GM18517 (cell line): ENCODE results near the gene TCHP.

ENCODE experiments used
- ATAC-seq: cut with Tn5 transposase; IDR thresholded peaks from one replicate; pipeline ENCODE4 v1.9.1; 2021; ENCODE audit warnings: mild to moderate bottlenecking, moderate library complexity; ENCODE audit not compliant: unreplicated experiment

TCHP gene

DNA sequence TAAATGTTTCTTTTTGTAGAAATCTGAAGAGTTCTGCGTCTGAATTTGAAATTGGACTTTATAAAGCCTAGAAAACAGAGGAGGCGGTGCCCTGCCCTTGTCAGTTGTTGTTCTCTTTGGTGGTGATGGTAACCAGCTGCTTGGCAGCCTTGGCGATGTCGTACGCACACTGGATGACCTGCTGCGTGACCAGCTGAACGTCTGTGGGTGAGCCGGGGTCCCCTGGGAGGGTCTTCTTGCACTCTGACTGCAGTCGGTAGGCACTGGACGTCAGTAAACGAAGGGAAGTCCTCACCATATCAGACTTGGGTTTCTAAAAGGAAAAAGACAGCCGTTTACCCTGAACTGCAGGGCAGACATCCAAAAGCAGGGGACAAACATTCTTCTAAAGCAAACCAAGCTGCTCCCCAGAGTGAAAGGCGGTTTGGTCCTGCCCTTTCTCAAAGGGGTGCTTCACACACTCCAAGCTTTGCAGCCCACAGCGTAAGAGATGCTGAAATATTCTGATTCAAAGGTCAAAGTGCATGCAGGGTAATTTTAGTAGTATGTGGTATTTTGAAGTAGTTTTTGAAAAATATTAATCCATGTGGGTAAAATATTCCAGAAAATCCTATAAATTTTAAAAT is 32.9 kb downstream of the TCHP start:
- ATAC-seq, result no peak

DNA sequence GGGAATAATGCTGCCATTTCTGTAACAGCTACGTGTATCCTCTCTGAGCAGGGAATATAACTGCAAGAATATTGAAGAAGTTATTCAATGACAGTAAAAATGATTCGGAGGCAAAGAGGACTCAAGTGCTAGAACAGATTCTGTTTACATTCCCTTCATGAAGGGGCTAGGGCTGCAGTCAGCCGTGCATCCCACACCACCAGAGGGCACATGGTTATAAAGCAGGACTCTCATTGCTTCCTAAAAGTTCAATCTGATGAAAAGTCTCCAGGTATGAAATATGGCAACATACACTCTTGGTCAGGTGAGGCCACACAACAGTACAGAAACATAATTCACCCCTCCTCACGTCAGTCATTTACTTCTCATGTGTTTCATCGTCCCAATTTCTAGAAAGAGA is 34.0 kb downstream of the TCHP start:
- no peak for ATAC-seq

DNA sequence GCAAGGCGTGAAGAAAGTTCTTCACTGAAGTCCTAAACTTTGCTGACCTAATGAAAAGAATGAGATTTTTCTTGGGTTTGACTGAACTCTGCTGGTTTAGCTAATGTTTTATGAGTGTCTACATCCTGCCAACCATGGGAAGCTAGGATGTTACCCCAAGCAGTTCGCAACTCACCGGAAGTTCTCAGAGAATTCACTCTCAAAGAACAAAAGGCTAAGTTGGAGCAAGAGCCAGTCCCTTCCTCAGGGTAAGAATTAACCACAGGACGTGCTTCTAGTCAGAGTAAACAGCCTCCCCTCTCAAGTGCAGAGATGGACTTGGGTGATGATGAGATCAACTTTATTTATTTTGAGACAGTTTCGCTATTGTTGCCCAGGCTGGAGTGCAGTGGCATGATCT is 37.3 kb downstream of the TCHP start:
- no peak for ATAC-seq

DNA sequence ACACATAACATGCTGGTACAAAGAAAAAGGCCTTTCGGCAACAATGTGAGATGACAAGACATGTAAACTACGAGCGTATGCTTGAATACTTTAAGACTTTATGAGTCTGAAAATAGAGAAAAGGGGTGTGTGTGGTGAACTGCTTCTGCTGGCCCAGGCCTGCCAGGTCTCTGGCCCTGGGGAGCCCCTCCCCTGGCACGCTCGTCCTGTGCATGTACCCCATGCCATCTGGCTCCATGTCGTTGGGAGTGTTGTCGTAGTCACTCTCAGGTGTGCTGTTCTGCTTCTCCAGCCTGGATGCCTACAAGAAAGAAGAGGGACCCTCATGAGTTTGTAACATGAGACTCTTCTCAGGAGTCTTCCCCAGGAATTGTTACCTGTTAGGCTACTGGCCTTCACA is 38.9 kb downstream of the TCHP start:
- ATAC-seq, result no peak

- ATAC-seq, result no peak
Observed at GRCh38 chr12:109939504-109939903, 39.4 kb downstream of the TCHP start.

DNA sequence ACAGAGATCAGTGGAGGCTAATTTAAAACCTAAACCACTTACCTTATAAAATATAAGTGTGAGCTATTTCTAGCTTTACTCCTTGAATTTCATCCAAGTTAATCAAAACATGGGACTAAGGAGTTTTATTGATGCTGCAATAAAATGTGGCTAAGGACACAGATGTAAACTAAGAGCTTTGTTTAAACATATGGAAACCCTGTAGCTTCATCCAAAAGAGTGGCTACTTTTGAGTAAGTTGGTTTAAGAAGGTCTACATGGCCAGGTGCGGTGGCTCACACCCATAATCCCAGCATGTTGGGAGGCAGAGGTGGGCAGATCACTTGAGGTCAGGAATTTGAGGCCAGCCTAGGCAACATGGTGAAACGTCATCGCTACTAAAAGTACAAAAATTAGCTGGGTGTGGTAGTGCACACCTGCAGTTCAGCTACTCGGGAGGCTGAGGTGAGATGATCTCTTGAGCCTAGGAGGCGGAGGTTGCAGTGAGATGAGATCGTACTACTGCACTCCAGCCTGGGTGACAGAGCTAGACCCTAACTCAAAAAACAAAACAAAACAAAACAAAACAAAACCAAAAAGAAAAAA is 40.4 kb downstream of the TCHP start:
- ATAC-seq, result no peak

DNA sequence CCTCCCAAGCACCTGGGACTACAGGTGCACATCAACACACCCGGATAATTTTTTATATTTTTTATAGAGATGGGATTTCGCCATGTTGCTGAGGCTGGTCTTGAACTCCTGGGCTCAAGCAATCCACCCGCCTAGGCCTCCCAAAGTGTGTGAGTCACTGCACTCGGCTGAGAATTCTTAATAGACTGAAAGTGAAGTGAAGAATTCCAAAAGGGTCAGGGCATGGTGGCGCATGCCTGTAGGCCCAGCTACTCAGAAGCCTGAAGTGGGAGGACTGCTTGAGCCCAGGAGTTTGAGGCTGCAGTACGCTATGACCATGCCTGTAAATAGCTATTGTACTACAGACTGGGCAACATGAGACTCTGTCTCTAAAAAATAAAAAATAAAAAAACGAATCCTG is 43.7 kb downstream of the TCHP start:
- no peak for ATAC-seq

- no peak for ATAC-seq
Observed at GRCh38 chr12:109944561-109945359, 44.7 kb downstream of the TCHP start.

DNA sequence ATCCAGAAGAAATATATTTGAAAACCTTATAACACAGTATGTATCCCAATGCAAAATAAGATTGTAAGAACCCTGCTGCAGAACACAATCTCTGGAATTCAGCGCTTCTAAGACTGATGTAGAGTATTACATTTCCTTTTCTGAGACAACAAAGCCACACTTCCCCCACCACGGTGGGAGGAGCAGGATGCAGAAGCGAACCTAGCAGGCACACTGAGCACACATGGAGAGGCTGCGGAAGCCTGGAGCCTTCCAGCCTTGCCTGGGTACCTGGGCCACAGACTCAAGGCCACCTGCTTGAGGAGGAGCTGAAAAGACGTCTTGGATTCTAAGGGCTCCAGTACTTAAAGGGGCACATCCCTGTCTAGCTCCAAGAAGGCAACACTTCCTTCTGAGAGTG is 46.4 kb downstream of the TCHP start:
- no peak for ATAC-seq

DNA sequence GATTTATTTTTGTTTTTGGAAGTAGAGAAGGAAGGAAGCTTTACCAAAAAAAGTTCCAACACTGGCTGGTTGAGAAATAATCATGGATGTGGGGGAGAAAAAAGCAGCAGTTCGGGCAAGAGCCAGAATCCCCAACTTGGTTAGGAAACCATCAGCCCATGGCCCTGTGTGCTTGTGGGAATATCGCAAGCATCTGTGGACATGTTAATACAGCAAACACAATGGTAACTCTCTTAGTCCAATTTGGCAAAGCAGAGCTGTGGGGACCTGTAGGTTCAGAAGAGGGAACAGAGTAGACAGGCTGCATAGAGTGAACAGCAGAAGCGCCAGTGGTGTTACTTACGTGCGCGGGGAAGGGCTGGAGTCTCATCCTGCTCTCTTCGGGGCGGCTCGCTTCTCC is 46.8 kb downstream of the TCHP start:
- ATAC-seq, result no peak

- no peak for ATAC-seq
Observed at GRCh38 chr12:109947521-109947920, 47.4 kb downstream of the TCHP start.

- no peak for ATAC-seq
Observed at GRCh38 chr12:109948368-109948767, 48.3 kb downstream of the TCHP start.

- ATAC-seq, result no peak
Observed at GRCh38 chr12:109949089-109949488, 49.0 kb downstream of the TCHP start.

DNA sequence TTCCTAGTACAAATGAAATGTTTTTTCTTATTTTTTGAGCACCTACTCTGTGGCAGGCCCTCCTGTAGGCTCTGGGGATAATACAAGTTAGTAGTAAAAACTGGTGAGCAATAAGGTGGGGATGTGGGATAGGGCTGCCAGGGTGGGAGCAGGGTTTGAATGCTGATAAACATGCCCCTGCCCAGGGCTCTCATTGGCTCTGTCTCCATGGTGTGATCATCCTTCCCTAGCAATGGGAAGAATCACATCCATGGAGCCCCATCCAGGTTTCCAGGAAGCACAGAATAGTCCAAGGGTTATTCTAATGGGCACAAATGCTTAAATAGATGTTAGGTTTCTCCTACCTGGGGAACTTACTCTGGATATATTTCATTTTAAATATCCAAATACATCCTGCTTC is 50.6 kb downstream of the TCHP start:
- no peak for ATAC-seq

DNA sequence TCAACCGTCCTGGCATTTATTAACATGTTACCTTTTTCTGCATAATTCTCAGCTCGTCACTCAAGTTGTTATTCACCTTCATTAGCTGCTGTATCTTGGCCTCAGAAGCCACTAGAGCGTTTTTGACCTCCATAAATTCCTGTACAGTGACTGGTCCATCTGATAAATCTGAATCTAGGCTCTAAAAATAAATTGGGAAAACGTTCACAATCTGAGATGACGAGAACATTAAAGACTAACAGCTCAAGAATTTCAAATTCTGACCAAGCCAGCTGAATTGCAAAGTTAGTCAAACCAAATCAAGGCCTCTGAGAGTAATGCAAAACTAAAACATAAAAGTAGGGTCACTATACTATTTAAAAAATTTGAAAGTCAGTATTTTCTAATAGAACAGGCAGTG is 51.1 kb downstream of the TCHP start:
- no peak for ATAC-seq

- no peak for ATAC-seq
Observed at GRCh38 chr12:109951751-109952150, 51.7 kb downstream of the TCHP start.

DNA sequence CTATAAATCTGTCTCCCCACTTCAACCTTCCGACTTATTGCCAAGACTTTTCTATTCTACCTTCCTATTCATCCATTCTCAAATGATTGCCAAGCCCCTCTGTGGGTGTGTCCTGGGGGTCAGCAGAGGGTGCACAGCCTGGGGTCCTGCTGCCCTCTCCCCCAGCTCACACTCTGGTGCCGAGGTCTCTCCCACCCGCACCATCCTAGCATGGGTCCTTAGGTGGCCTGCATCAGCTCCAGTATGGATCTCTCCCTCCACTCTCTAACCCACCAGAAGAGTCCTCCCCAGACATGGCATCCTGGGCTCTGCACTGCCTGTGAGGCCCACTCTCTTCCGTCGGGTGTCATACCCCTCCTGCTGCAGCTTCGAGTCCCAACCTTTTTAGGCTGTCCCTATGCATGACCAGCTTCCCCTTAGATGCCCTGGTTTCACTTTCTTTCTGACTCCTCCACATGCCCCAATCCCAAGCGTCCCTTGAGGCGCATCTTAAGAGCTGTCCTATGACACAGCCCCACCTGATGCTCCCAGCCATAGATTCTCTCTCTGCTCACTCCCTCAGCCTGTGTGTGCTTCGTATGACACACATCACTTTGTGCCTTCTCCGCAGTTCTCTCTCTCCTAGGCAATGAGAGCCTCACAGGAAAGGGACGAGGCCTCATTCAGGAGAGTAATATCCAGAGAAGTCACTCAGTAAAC is 52.2 kb downstream of the TCHP start:
- no peak for ATAC-seq

- no peak for ATAC-seq
Observed at GRCh38 chr12:109952873-109953272, 52.8 kb downstream of the TCHP start.

- no peak for ATAC-seq
Observed at GRCh38 chr12:109953656-109954055, 53.6 kb downstream of the TCHP start.

GRCh38 chr12:109958374-109958773 is 58.3 kb downstream of the TCHP start:
- ATAC-seq, result no peak

DNA sequence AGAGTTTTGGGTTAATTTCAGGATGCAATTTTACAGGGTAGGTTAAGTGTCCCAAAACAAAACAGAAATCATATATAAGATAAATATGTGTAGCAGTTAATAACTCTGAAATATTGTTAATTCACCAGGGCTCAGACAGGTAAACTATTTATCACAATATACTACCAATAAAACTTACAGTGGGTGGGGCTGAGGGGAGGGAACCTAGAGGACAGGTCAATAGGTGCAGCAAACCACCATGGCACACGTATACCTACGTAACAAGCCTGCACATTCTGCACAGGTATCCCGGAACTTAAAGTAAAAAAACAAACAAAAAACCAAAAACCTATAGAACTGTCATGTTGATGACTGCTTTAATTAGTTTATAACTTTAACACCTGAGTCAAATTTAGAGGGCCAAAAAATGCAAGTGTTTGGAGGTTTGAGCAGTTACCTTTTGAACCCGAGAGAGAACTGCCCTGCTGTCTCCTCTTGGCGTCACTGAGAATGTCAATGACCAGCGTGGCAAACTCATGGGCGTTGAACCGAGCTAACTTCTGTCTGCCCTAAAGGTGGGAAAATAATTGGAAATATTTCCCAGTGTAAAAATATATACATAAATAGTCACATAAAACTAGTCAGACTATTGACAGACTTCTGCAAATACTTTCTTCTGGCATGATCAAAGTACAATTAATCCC is 59.5 kb downstream of the TCHP start:
- ATAC-seq, result no peak
